Fibroblast of lung (primary cell): ENCODE measurements around the gene RMND1. TPM values are rescaled to one million over a fixed set of nuclear protein-coding genes. Genes with fewer than 3 reads are reported as not detected.

Experiments
- DNase-seq, 2 donors: peaks; one replicate each; pipeline versions ENCODE4 v3.0.0 to v3.0.0-alpha.2; 2010; ENCODE audit warnings: low read depth in 2 of 2
- H2AFZ ChIP-seq: 2 replicates; pipeline ENCODE4 v1.5.1; 2012; ENCODE audit warnings: low read length, control low read depth, inconsistent platforms
- H3K27ac ChIP-seq: 2 replicates; pipeline ENCODE4 v1.5.1; 2011; ENCODE audit warnings: low read length, control low read depth; ENCODE audit not compliant: insufficient read depth
- H3K27me3 ChIP-seq: 2 replicates; pipeline ENCODE4 v1.5.1; 2011; ENCODE audit warnings: mild to moderate bottlenecking, low read length; ENCODE audit not compliant: control insufficient read depth, insufficient read depth
- H3K36me3 ChIP-seq: 2 replicates; pipeline ENCODE4 v1.5.1; 2011; ENCODE audit warnings: low read length; ENCODE audit not compliant: control insufficient read depth, insufficient read depth
- H3K4me1 ChIP-seq: 2 replicates; pipeline ENCODE4 v1.5.1; 2011; ENCODE audit warnings: low read length; ENCODE audit not compliant: control insufficient read depth, insufficient read depth; ENCODE audit errors: extremely low read depth
- H3K4me2 ChIP-seq: 2 replicates; pipeline ENCODE4 v1.5.1; 2011; ENCODE audit warnings: low read length, control low read depth; ENCODE audit not compliant: insufficient read depth; ENCODE audit errors: extremely low read depth
- H3K4me3 ChIP-seq, 4 experiments: fragments of 200-600 bp in 1 of 4; sonication (generic) in 1 of 4; replicated peaks in 1 of 4; 2 replicates each; pipeline ENCODE4 v1.5.1; 2011 to 2016; ENCODE audit warnings: low read length in 4 of 4, low read depth in 3 of 4, mild to moderate bottlenecking in 3 of 4, control low read depth in 2 of 4, inconsistent platforms in 1 of 4, mixed read lengths in 1 of 4; ENCODE audit not compliant: insufficient read depth in 1 of 4; ENCODE audit errors: control extremely low read depth in 1 of 4
- H3K79me2 ChIP-seq: 2 replicates; pipeline ENCODE4 v1.5.1; 2012; ENCODE audit warnings: mild to moderate bottlenecking, low read length, inconsistent platforms; ENCODE audit not compliant: control insufficient read depth, insufficient read depth
- H3K9ac ChIP-seq: 2 replicates; pipeline ENCODE4 v1.5.1; 2011; ENCODE audit warnings: mild to moderate bottlenecking, low read length, control low read depth; ENCODE audit not compliant: insufficient read depth
- H3K9me3 ChIP-seq: 2 replicates; pipeline ENCODE4 v1.5.1; 2012; ENCODE audit warnings: low read depth, low read length; ENCODE audit not compliant: control insufficient read depth, insufficient read depth
- H4K20me1 ChIP-seq: 2 replicates; pipeline ENCODE4 v1.5.1; 2011; ENCODE audit warnings: low read length; ENCODE audit not compliant: control insufficient read depth, insufficient read depth; ENCODE audit errors: extremely low read depth
- EZH2 ChIP-seq: IDR thresholded peaks from 2 replicates; pipeline ENCODE4 v1.5.1; 2012; ENCODE audit warnings: low read length, control low read depth, mild to moderate bottlenecking; ENCODE audit errors: missing control alignments
- polyA plus RNA-seq, 2 donors: library from polyadenylated mRNA; depleted of rRNA in 1 of 2; stranded (reverse) in 1 of 2; unstranded in 1 of 2; fragments of >200 nt; gene quantifications; 2 replicates each; pipeline ENCODE4 v1.2.1, GENCODE V29; 2011 to 2012; ENCODE audit warnings: missing spikeins in 1 of 2
- total RNA-seq: library from RNA; depleted of rRNA; stranded (reverse); fragments of >200 nt; gene quantifications from 2 replicates; pipeline ENCODE4 v1.2.1, GENCODE V29; 2014
- TF ChIP-seq, protein P1 (sequence below), 2 donors: IDR thresholded peaks in 1 of 2; conservative IDR thresholded peaks in 1 of 2; 1 replicate in 1 of 2; 2 replicates in 1 of 2; pipeline ENCODE4 v1.5.1; 2011 to 2012; ENCODE audit warnings: low read length in 2 of 2, control low read depth in 1 of 2, inconsistent platforms in 1 of 2, low read depth in 1 of 2, mild to moderate bottlenecking in 1 of 2

Gene RMND1
- total and polyA plus RNA-seq, 2 donors (not counting 1 experiment from before 2014, with no cell fraction given): 21.5 to 58.3 TPM

DNA sequence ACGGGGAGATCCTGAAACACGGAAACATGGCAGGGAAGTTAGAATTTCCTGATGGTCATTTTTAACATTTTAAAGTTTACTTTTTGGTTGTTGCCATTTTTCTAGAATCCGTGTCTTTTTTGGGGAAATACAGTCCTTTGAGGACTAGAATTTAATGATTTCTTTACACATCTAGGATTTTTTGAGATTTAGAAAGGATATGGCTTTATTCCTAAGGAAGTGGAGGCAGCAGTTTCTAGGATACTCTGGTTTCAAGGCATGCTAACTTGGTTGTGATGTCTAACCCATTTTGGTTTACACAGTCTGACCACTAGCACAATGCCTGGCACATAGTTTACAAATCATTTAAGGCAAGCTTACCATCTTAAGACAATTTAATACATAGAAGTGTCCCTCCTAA, 59.5 kb downstream of the RMND1 start:
- Histone ChIP-seq H3K79me2 (peaks cover 72% of the 10 kb centered on the region), H3K9ac (peak overlapping the region; percentile 3), H3K4me1 (peaks cover 11% of the 10 kb centered on the region), H3K9me3 (no peaks in the 10 kb centered on the region), H4K20me1 (peaks cover 3% of the 10 kb centered on the region), H3K4me2 (peak overlapping the region; percentile 99), H2AFZ (no peak overlapping the region), H3K4me3 (peak overlapping the region; percentile 59 to 89 (median 70)), H3K27ac (peak overlapping the region; percentile 75), H3K36me3 (no peaks in the 10 kb centered on the region), H3K27me3 (no peaks in the 10 kb centered on the region)
- TF ChIP-seq, protein P1, sequence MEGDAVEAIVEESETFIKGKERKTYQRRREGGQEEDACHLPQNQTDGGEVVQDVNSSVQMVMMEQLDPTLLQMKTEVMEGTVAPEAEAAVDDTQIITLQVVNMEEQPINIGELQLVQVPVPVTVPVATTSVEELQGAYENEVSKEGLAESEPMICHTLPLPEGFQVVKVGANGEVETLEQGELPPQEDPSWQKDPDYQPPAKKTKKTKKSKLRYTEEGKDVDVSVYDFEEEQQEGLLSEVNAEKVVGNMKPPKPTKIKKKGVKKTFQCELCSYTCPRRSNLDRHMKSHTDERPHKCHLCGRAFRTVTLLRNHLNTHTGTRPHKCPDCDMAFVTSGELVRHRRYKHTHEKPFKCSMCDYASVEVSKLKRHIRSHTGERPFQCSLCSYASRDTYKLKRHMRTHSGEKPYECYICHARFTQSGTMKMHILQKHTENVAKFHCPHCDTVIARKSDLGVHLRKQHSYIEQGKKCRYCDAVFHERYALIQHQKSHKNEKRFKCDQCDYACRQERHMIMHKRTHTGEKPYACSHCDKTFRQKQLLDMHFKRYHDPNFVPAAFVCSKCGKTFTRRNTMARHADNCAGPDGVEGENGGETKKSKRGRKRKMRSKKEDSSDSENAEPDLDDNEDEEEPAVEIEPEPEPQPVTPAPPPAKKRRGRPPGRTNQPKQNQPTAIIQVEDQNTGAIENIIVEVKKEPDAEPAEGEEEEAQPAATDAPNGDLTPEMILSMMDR (conservative IDR thresholded peaks at IDR 0.05 in 1 of 2, IDR thresholded peaks at IDR 0.05 in 1 of 2; ENCODE audit: low read depth in 1 of 2, low read length in 2 of 2): no peak
- TF ChIP-seq EZH2: no peak
- no peak for DNase-seq

DNA sequence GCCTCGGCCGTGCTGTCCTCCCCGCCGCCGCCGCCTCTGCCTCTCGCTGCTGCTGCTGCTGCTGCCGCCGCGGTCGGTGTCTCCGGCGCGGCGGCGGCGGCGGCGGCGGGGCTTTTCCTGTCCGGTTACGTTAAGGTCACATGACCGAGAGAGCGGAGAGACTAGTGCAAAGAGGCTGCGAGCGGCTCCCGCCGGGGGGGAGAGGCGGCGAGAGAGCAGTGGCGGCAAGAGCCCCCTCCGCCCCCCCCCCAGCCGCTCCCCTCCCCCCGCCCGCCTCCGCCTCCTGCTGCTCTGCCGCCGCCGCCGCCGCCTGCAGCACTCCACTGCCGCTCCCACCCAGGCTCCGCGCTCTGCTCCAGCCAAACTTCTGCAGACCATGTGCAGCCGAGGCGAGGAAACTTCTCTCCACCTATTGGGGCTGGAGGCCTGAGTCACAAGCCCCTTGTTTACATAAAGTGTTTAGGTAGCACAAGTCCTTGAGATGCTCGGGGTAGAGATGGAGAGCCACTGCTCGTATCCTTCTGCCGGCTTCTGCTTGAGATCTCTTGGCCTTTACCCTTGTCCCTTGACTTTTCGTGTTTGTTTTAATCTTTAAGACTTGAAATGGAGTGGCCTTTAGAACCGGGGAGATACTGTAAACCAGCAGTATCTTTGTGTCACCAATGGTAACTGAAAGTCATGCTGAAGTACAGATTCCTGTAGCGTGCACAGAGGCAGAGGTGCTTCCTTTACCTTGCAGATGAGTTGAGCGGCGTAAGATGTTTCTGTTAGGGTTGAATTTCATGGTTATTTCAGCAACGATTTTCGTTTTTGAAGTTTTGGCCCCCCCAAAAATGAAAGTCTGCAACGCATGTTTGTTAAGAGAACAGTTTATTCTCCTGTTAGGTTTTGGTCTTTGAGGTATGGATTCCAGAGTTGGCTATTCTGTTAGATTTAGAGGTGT, 60.2 kb downstream of the RMND1 start, which contains the start of gene ZBTB2:
TSS of gene ZBTB2 (minus strand) at position 89 of the 943 bp plus-strand sequence. CDS start 17,922 bp downstream, outside the sequence.
- H3K27ac ChIP-seq: peak within 1 kb of the TSS; percentile 95
- H4K20me1 ChIP-seq: peaks cover 3% of the 10 kb centered on the region
- H2AFZ ChIP-seq: no peak within 1 kb of the TSS
- peaks cover 71% of the 10 kb centered on the region for H3K79me2 ChIP-seq
- H3K4me3 ChIP-seq: peak within 1 kb of the TSS; percentile 68 to 89 (median 72)
- no peaks in the 10 kb centered on the region for H3K27me3 ChIP-seq
- peak within 1 kb of the TSS; percentile 99 for H3K4me2 ChIP-seq
- DNase-seq: peak; percentile 79 to 86
- no peaks in the 10 kb centered on the region for H3K36me3 ChIP-seq
- no peak for TF ChIP-seq EZH2
- TF ChIP-seq, protein P1 (conservative IDR thresholded peaks at IDR 0.05 in 1 of 2, IDR thresholded peaks at IDR 0.05 in 1 of 2; ENCODE audit: low read depth in 1 of 2, low read length in 2 of 2): no peak
- no peaks in the 10 kb centered on the region for H3K9me3 ChIP-seq
- H3K9ac ChIP-seq: peak within 1 kb of the TSS; percentile 98
- peaks cover 13% of the 10 kb centered on the region for H3K4me1 ChIP-seq

- H3K79me2 ChIP-seq: peaks cover 69% of the 10 kb centered on the region
- no peak overlapping the region for H2AFZ ChIP-seq
- no peak for TF ChIP-seq EZH2
- TF ChIP-seq, protein P1 (conservative IDR thresholded peaks at IDR 0.05 in 1 of 2, IDR thresholded peaks at IDR 0.05 in 1 of 2; ENCODE audit: low read depth in 1 of 2, low read length in 2 of 2): no peak
- H3K9me3 ChIP-seq: no peaks in the 10 kb centered on the region
- H3K27ac ChIP-seq: peak overlapping the region; percentile 95
- no peaks in the 10 kb centered on the region for H3K27me3 ChIP-seq
- peak overlapping the region; percentile 98 for H3K9ac ChIP-seq
- peak overlapping the region; percentile 29 for H3K4me2 ChIP-seq
- H4K20me1 ChIP-seq: peaks cover 3% of the 10 kb centered on the region
- peak; percentile 60 to 74 for DNase-seq
- no peaks in the 10 kb centered on the region for H3K36me3 ChIP-seq
- peaks cover 13% of the 10 kb centered on the region for H3K4me1 ChIP-seq
- H3K4me3 ChIP-seq: peak overlapping the region; percentile 52 to 89 (median 72)
These were observed 61.0 kb downstream of the RMND1 start for GRCh38 chr6:151390851-151391470.
